KMS-11 (cell line): ENCODE measurements around the gene HOMER3.
A peak's percentile ranks its signal among the peaks of the same experiment; 100 is the strongest.

Source experiments
- H2AFZ ChIP-seq: fragments of 200-600 bp; sonication (generic); 2 replicates; pipeline ENCODE4 v1.6.1; 2016; ENCODE audit warnings: antibody characterized with exemption, mixed run types, low read depth
- H3K27ac ChIP-seq: fragments of 200-600 bp; sonication (generic); 2 replicates; pipeline ENCODE4 v1.6.1; 2016; ENCODE audit warnings: mild to moderate bottlenecking, mixed run types
- H3K27me3 ChIP-seq: fragments of 200-600 bp; sonication (generic); 2 replicates; pipeline ENCODE4 v1.6.1; 2017; ENCODE audit warnings: mild to moderate bottlenecking, low read depth, mixed run types, moderate library complexity; ENCODE audit not compliant: insufficient read depth
- H3K36me3 ChIP-seq: fragments of 200-600 bp; sonication (generic); 2 replicates; pipeline ENCODE4 v1.6.1; 2017; ENCODE audit warnings: mild to moderate bottlenecking, mixed run types; ENCODE audit not compliant: insufficient read depth
- H3K4me1 ChIP-seq: fragments of 200-600 bp; sonication (generic); 2 replicates; pipeline ENCODE4 v1.6.1; 2016; ENCODE audit warnings: mild to moderate bottlenecking, low read depth, mixed run types; ENCODE audit not compliant: poor library complexity, severe bottlenecking
- H3K4me2 ChIP-seq: fragments of 200-600 bp; sonication (generic); 2 replicates; pipeline ENCODE4 v1.7.0; 2016; ENCODE audit warnings: mild to moderate bottlenecking, mixed run types
- H3K4me3 ChIP-seq: fragments of 200-600 bp; sonication (generic); IDR thresholded peaks from 2 replicates; pipeline ENCODE4 v1.6.1; 2017; ENCODE audit warnings: low read depth, low read length, mixed read lengths; ENCODE audit not compliant: insufficient read depth
- H3K79me2 ChIP-seq: fragments of 200-600 bp; sonication (generic); 2 replicates; pipeline ENCODE4 v1.6.1; 2016; ENCODE audit warnings: low read depth, mixed run types; ENCODE audit not compliant: insufficient read depth
- H3K9ac ChIP-seq: fragments of 200-600 bp; sonication (generic); 2 replicates; pipeline ENCODE4 v1.6.1; 2016; ENCODE audit warnings: mild to moderate bottlenecking, mixed run types
- H4K20me1 ChIP-seq: fragments of 200-600 bp; sonication (generic); 2 replicates; pipeline ENCODE4 v1.6.1; 2016; ENCODE audit warnings: mild to moderate bottlenecking, mixed run types; ENCODE audit not compliant: insufficient read depth
- CTCF ChIP-seq: fragments of 200-600 bp; sonication (generic); conservative IDR thresholded peaks from 2 replicates; pipeline ENCODE4 v1.6.1; 2017; ENCODE audit warnings: low read depth, mild to moderate bottlenecking, antibody characterized with exemption, low read length, moderate library complexity, mixed read lengths

The HOMER3 gene

GRCh38 chr19:18948976-18949356 is 7.9 kb upstream of the HOMER3 start:
- Histone ChIP-seq H3K4me2 (0 out of 2 replicates have a peak overlapping the region, but pooled peaks have one; percentile 29), H3K27ac (no peak overlapping the region), H3K4me1 (peaks cover 40% of the 10 kb centered on the region), H2AFZ (no peak overlapping the region), H3K27me3 (no peaks in the 10 kb centered on the region), H3K9ac (no peak overlapping the region), H3K79me2 (no peaks in the 10 kb centered on the region), H3K36me3 (no peaks in the 10 kb centered on the region), H3K4me3 (no peak overlapping the region), H4K20me1 (no peaks in the 10 kb centered on the region)
- TF ChIP-seq CTCF, result no peak

GRCh38 chr19:18948075-18948975 is 7.3 kb upstream of the HOMER3 start:
- no peak for TF ChIP-seq CTCF
- Histone ChIP-seq H4K20me1 (no peaks in the 10 kb centered on the region), H3K4me2 (peak overlapping the region; percentile 29; the same call in 1 of the 2 replicates), H3K36me3 (no peaks in the 10 kb centered on the region), H3K9ac (no peak overlapping the region), H2AFZ (no peak overlapping the region), H3K79me2 (no peaks in the 10 kb centered on the region), H3K4me3 (no peak overlapping the region), H3K27ac (no peak overlapping the region), H3K4me1 (peaks cover 40% of the 10 kb centered on the region), H3K27me3 (no peaks in the 10 kb centered on the region)

- no peaks in the 10 kb centered on the region for H4K20me1 ChIP-seq
- no peaks in the 10 kb centered on the region for H3K27me3 ChIP-seq
- no peak for TF ChIP-seq CTCF
- no peak overlapping the region for H3K9ac ChIP-seq
- peaks cover 40% of the 10 kb centered on the region for H3K4me1 ChIP-seq
- no peak overlapping the region for H3K27ac ChIP-seq
- H2AFZ ChIP-seq, result 0 out of 2 replicates have a peak overlapping the region, but pooled peaks have one; percentile 4
- H3K79me2 ChIP-seq, result no peaks in the 10 kb centered on the region
- H3K36me3 ChIP-seq, result no peaks in the 10 kb centered on the region
- H3K4me3 ChIP-seq, result no peak overlapping the region
- H3K4me2 ChIP-seq, result peak overlapping the region; percentile 24; the same call in 1 of the 2 replicates
These were observed 5.9 kb upstream of the HOMER3 start for GRCh38 chr19:18946918-18947317.

- Histone ChIP-seq H3K4me3 (no peak overlapping the region), H3K9ac (no peak overlapping the region), H3K27ac (no peak overlapping the region), H3K4me1 (peaks cover 40% of the 10 kb centered on the region), H3K4me2 (0 out of 2 replicates have a peak overlapping the region, but pooled peaks have one; percentile 24), H3K36me3 (no peaks in the 10 kb centered on the region), H4K20me1 (no peaks in the 10 kb centered on the region), H3K79me2 (no peaks in the 10 kb centered on the region), H2AFZ (0 out of 2 replicates have a peak overlapping the region, but pooled peaks have one; percentile 4), H3K27me3 (no peaks in the 10 kb centered on the region)
- no peak for TF ChIP-seq CTCF
These were observed 5.3 kb upstream of the HOMER3 start for GRCh38 chr19:18946335-18946734.
